Endothelial cell of umbilical vein (primary cell): ENCODE results near the gene ZDHHC9. TPM values are rescaled to one million over a fixed set of nuclear protein-coding genes. Genes with fewer than 3 reads are reported as not detected.

ENCODE experiments used
- BruUV-seq: library from RNA; stranded (reverse); fragments of 400-500 nt; replicated peaks from 2 replicates; lab custom pipeline; 2021; lab: Mats Ljungman, UMichigan
- CTCF ChIA-PET: fragments of 300-600, 350-600 bp; sonication (Branson Sonifier 250); formaldehyde crosslinking; loops from one replicate; lab custom pipeline; 2021; ENCODE audit warnings: antibody characterized with exemption, inconsistent platforms; lab: Charles Lee
- POLR2A ChIA-PET: fragments of 300-600, 350-600 bp; sonication (Branson Sonifier 250); formaldehyde crosslinking; loops from one replicate; lab custom pipeline; 2021; ENCODE audit warnings: antibody characterized with exemption, inconsistent platforms; lab: Charles Lee
- DNase-seq: peaks from one replicate; pipeline ENCODE4 v3.0.0-alpha.2; 2011; ENCODE audit warnings: low read depth, low spot score
- FAIRE-seq: peaks from 2 replicates; lab custom pipeline; 2011; peaks lifted over from hg19 to GRCh38; lab: Jason Lieb, UNC
- H2AFZ ChIP-seq: 2 replicates; pipeline ENCODE4 v1.6.0; 2012; ENCODE audit warnings: low read depth, low read length, control low read depth, inconsistent platforms
- H3K27ac ChIP-seq: 2 replicates; pipeline ENCODE4 v1.5.1; 2011; ENCODE audit warnings: low read depth, mild to moderate bottlenecking, control low read depth, low read length, moderate library complexity; ENCODE audit not compliant: insufficient read depth
- H3K27me3 ChIP-seq, 2 experiments: 2 replicates each; pipeline versions ENCODE4 v1.6.0 to v1.6.1; 2011; ENCODE audit warnings: low read length in 2 of 2, mixed read lengths in 1 of 2; ENCODE audit not compliant: control insufficient read depth in 2 of 2, insufficient read depth in 2 of 2
- H3K36me3 ChIP-seq, 2 experiments: 2 replicates in 1 of 2; 3 replicates in 1 of 2; pipeline ENCODE4 v1.5.1; 2011; ENCODE audit warnings: low read length in 2 of 2, mild to moderate bottlenecking in 1 of 2, moderate library complexity in 1 of 2; ENCODE audit not compliant: control insufficient read depth in 2 of 2, insufficient read depth in 2 of 2; ENCODE audit errors: extremely low read depth in 1 of 2
- H3K4me1 ChIP-seq: 3 replicates; pipeline ENCODE4 v1.5.1; 2011; ENCODE audit warnings: mild to moderate bottlenecking, low read length; ENCODE audit not compliant: control insufficient read depth, insufficient read depth; ENCODE audit errors: extremely low read depth
- H3K4me2 ChIP-seq: 2 replicates; pipeline ENCODE4 v1.6.1; 2011; ENCODE audit warnings: low read length, control low read depth, mixed read lengths; ENCODE audit not compliant: insufficient read depth
- H3K4me3 ChIP-seq, 3 experiments: fragments of 200-600 bp in 1 of 3; sonication (generic), shearing (Covaris generic) in 1 of 3; replicated peaks in 1 of 3; 2 replicates each; pipeline ENCODE4 v1.5.1; 2011 to 2016; ENCODE audit warnings: control low read depth in 3 of 3, low read length in 3 of 3, mild to moderate bottlenecking in 2 of 3, inconsistent platforms in 1 of 3, low read depth in 1 of 3, moderate library complexity in 1 of 3; ENCODE audit not compliant: insufficient read depth in 1 of 3
- H3K79me2 ChIP-seq: 2 replicates; pipeline ENCODE4 v1.6.0; 2012; ENCODE audit warnings: low read length, inconsistent platforms; ENCODE audit not compliant: control insufficient read depth, insufficient read depth
- H3K9ac ChIP-seq: replicated peaks from 2 replicates; pipeline ENCODE3; 2011; ENCODE audit warnings: low read length, control low read depth; ENCODE audit not compliant: insufficient read depth; ENCODE audit errors: extremely low read depth
- H3K9me1 ChIP-seq: replicated peaks from 3 replicates; pipeline ENCODE4 v1.6.0; 2011; ENCODE audit warnings: mild to moderate bottlenecking, low read length; ENCODE audit not compliant: control insufficient read depth, insufficient read depth; ENCODE audit errors: extremely low read depth
- H3K9me3 ChIP-seq: replicated peaks from 2 replicates; pipeline ENCODE4 v1.5.1; 2012; ENCODE audit warnings: low read length, inconsistent platforms; ENCODE audit not compliant: control insufficient read depth, insufficient read depth
- H4K20me1 ChIP-seq: replicated peaks from 2 replicates; pipeline ENCODE3; 2011; ENCODE audit warnings: mild to moderate bottlenecking, low read length; ENCODE audit not compliant: control insufficient read depth, insufficient read depth; ENCODE audit errors: extremely low read depth
- CTCF ChIP-seq, 2 donors: IDR thresholded peaks; 1 replicate in 1 of 2; 2 replicates in 1 of 2; pipeline ENCODE4 v1.5.1; 2011; ENCODE audit warnings: low read length in 2 of 2, mild to moderate bottlenecking in 2 of 2, moderate library complexity in 2 of 2, control low read depth in 1 of 2, inconsistent platforms in 1 of 2, low read depth in 1 of 2; ENCODE audit not compliant: insufficient read depth in 1 of 2; ENCODE audit errors: extremely low read depth in 1 of 2
- EZH2 ChIP-seq: IDR thresholded peaks from 2 replicates; pipeline ENCODE4 v1.6.1; 2012; ENCODE audit warnings: borderline replicate concordance, low read depth, mild to moderate bottlenecking, moderate library complexity, low read length, inconsistent platforms; ENCODE audit not compliant: severe bottlenecking
- FOS ChIP-seq: IDR thresholded peaks from 2 replicates; pipeline ENCODE4 v1.6.1; 2011; ENCODE audit warnings: mild to moderate bottlenecking, low read length, moderate library complexity, borderline replicate concordance; ENCODE audit not compliant: insufficient read depth
- GATA2 ChIP-seq: IDR thresholded peaks from 2 replicates; pipeline ENCODE4 v1.7.0; 2011; ENCODE audit warnings: low read depth, mild to moderate bottlenecking, moderate library complexity, mixed read lengths, low read length; ENCODE audit not compliant: insufficient read length, insufficient read depth
- JUN ChIP-seq: IDR thresholded peaks from 2 replicates; pipeline ENCODE4 v1.6.1; 2011; ENCODE audit warnings: borderline replicate concordance, low read depth; ENCODE audit not compliant: insufficient read length, insufficient read depth
- MAX ChIP-seq: IDR thresholded peaks from 2 replicates; pipeline ENCODE4 v1.6.1; 2011; ENCODE audit not compliant: insufficient read depth, insufficient read length
- MYC ChIP-seq: IDR thresholded peaks from one replicate; pipeline ENCODE4 v1.6.1; 2011; ENCODE audit warnings: mild to moderate bottlenecking, low read depth, low read length
- POLR2A ChIP-seq: IDR thresholded peaks from 2 replicates; pipeline ENCODE4 v1.6.1; 2012; ENCODE audit warnings: low read depth, mild to moderate bottlenecking, control low read depth, low read length
- POLR2AphosphoS5 ChIP-seq: IDR thresholded peaks from 2 replicates; pipeline ENCODE4 v1.6.1; 2012; ENCODE audit warnings: low read depth, mild to moderate bottlenecking, control low read depth, low read length, moderate library complexity; ENCODE audit not compliant: insufficient read depth
- dilution Hi-C: fragments of 300-500 bp; cut with MboI; formaldehyde crosslinking; loops from one replicate; pipeline ENCODE4 v1.15.0; 2019; ENCODE audit warnings: low sequenced_read_pairs; ENCODE audit not compliant: extremely low pct_ligation_motif_present
- intact Hi-C: fragments of 100-400 bp; cut with micrococcal nuclease; formaldehyde crosslinking; loops from one replicate; pipeline ENCODE4 v1.10.0; 2022
- polyA plus RNA-seq, 4 experiments: library from polyadenylated mRNA; depleted of rRNA in 3 of 4; stranded (reverse) in 3 of 4; unstranded in 1 of 4; fragments of >200 nt; gene quantifications; 2 replicates each; pipeline versions ENCODE4 v1.2.1 to v1.2.3, GENCODE V29; 2011 to 2012; ENCODE audit warnings: missing spikeins in 1 of 4
- total RNA-seq: library from RNA; stranded (reverse); gene quantifications from 2 replicates; pipeline ENCODE4 v1.2.3, GENCODE V29; 2021

The ZDHHC9 gene
- total and polyA plus RNA-seq, 2 donors (not counting 3 experiments of a cell fraction or from before 2014, with no cell fraction given): 27.4 to 33.6 TPM

- Histone ChIP-seq H3K27ac (no peak overlapping the region), H4K20me1 (no peaks in the 10 kb centered on the region), H3K36me3 (no peaks in the 10 kb centered on the region), H3K9ac (no peak overlapping the region), H3K79me2 (no peaks in the 10 kb centered on the region), H3K4me1 (peaks cover 14% of the 10 kb centered on the region), H3K27me3 (no peaks in the 10 kb centered on the region), H3K4me2 (no peak overlapping the region), H3K9me1 (no peaks in the 10 kb centered on the region), H2AFZ (no peak overlapping the region), H3K9me3 (no peaks in the 10 kb centered on the region), H3K4me3 (no peak overlapping the region)
- TF ChIP-seq JUN (no peak), POLR2AphosphoS5 (no peak), EZH2 (no peak), MYC (no peak)
- ChIA-PET POLR2A (no interaction called here), CTCF (interaction anchor here (1.0 kb wide), 1 partner anchor 55 kb away, joined by 4 read pairs; no protein-coding TSS in a partner anchor)
- dilution Hi-C loops (no loop called here), intact Hi-C loops (no loop called here)
- no TSS peak for BruUV-seq
- FAIRE-seq (no peak), DNase-seq (no peak)
These were observed 62.5 kb downstream of the ZDHHC9 start for GRCh38 chrX:129781134-129781672.

- intact Hi-C loops (no loop called here), dilution Hi-C loops (no loop called here)
- Histone ChIP-seq H3K9me1 (no peaks in the 10 kb centered on the region), H3K79me2 (no peaks in the 10 kb centered on the region), H3K9me3 (no peaks in the 10 kb centered on the region), H3K4me1 (peaks cover 14% of the 10 kb centered on the region), H3K36me3 (no peaks in the 10 kb centered on the region), H2AFZ (no peak overlapping the region), H3K9ac (no peak overlapping the region), H3K4me2 (no peak overlapping the region), H4K20me1 (no peaks in the 10 kb centered on the region), H3K4me3 (no peak overlapping the region), H3K27me3 (no peaks in the 10 kb centered on the region), H3K27ac (no peak overlapping the region)
- TF ChIP-seq GATA2 (no peak), JUN (no peak), CTCF (IDR thresholded peaks at IDR 0.05; ENCODE audit: extremely low read depth in 1 of 2, insufficient read depth in 1 of 2, low read depth in 1 of 2, low read length in 2 of 2) (no peak), POLR2AphosphoS5 (no peak), POLR2A (no peak), FOS (no peak), MAX (no peak), EZH2 (no peak), MYC (no peak)
- ChIA-PET POLR2A (no interaction called here), CTCF (interaction anchor here (0.8 kb wide), 1 partner anchor 25 kb away, joined by 3 read pairs; no protein-coding TSS in a partner anchor)
- BruUV-seq: no TSS peak
- no peak for DNase-seq
- FAIRE-seq: no peak
These were observed 63.1 kb downstream of the ZDHHC9 start for GRCh38 chrX:129780441-129781105.
